GM19452 (cell line): ENCODE data around the gene MGRN1.

ENCODE experiments used
- ATAC-seq: cut with Tn5 transposase; IDR thresholded peaks from one replicate; pipeline ENCODE4 v1.9.1; 2021; ENCODE audit not compliant: unreplicated experiment

MGRN1 gene

GRCh38 chr16:4667203-4667963 is 42.8 kb downstream of the MGRN1 start:
- ATAC-seq = no peak

GRCh38 chr16:4668313-4668960 is 43.8 kb downstream of the MGRN1 start:
- no peak for ATAC-seq

- no peak for ATAC-seq
Measured at GRCh38 chr16:4673387-4674046, 48.9 kb downstream of the MGRN1 start.

- no peak for ATAC-seq
Measured at GRCh38 chr16:4674926-4675530, 50.4 kb downstream of the MGRN1 start.

- no peak for ATAC-seq
Measured at GRCh38 chr16:4675864-4676786, 51.5 kb downstream of the MGRN1 start.

GRCh38 chr16:4676831-4677230 is 52.2 kb downstream of the MGRN1 start:
- no peak for ATAC-seq

GRCh38 chr16:4677390-4677789 is 52.8 kb downstream of the MGRN1 start:
- ATAC-seq = no peak

- no peak for ATAC-seq
Measured at GRCh38 chr16:4677994-4678393, 53.4 kb downstream of the MGRN1 start.

- no peak for ATAC-seq
Measured at GRCh38 chr16:4678596-4678995, 54.0 kb downstream of the MGRN1 start.

- no peak for ATAC-seq
Measured at GRCh38 chr16:4679156-4679849, 54.7 kb downstream of the MGRN1 start.

- ATAC-seq = no peak
Measured at GRCh38 chr16:4679850-4680636, 55.4 kb downstream of the MGRN1 start.

- ATAC-seq = no peak
Measured at GRCh38 chr16:4680673-4681470, 56.2 kb downstream of the MGRN1 start.

- no peak for ATAC-seq
Measured at GRCh38 chr16:4681471-4682083, 57.0 kb downstream of the MGRN1 start.

- ATAC-seq = no peak
Measured at GRCh38 chr16:4682084-4682591, 57.5 kb downstream of the MGRN1 start.

- ATAC-seq = no peak
Measured at GRCh38 chr16:4682616-4683254, 58.1 kb downstream of the MGRN1 start.

GRCh38 chr16:4683255-4684057 is 58.8 kb downstream of the MGRN1 start:
- no peak for ATAC-seq
